ENCODE data around the gene ZNF555.
"Not testable (repeated sequence)": the region's sequence is repeated elsewhere in the genome, so short reads cannot be mapped to it uniquely, and the experiment has no call there.

The ZNF555 gene

DNA sequence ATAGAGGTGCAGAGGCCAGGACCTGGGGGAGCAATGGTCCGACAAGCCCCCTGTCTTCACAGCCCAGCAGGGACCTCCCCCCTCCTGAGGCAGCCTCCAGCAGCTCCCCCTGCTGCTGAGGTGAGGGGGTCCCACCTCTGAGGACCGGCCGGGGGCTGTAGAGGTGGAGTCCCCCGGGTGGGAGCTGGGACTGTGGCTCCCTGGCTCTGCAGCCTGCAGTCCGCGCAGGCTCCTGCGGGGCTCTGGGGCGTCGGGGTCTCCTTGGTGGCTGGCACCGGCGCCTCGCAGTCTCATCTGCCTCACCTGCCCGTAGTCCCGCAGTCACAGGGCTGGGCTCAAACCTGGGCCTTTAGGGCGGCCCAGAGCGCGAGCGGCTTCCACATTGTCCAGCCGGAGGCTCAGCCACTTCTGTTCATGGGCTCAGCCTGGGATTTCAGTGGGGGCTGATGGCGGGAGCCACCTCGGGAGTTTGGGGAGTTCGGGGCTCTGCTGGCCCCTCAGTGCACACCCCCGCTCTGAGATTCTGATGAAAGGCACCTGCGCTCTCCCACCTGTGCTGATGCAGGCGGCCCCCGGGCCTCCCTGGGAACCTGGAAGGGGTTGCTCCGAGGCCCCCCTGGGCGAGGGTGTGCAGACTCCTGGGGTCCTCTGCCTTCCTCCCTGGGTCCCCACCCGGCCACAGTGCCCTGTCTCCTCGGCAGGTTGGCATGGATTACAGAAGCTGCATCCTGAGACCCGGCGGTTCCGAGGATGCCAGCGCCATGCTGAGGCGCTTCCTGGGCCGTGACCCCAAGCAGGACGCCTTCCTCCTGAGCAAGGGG lies 28.7 kb upstream of the ZNF555 start:
- Histone ChIP-seq H3K9ac (ENCODE audit: low read depth, low read length) (no peak overlapping the region), H3K36me3 (ENCODE audit: insufficient read depth, low read length) (0 out of 2 replicates have a peak, but pooled peaks cover 4% of the 10 kb centered on the region), H3K4me1 (ENCODE audit: insufficient read depth, low read length) (no peaks in the 10 kb centered on the region), H3K9me3 (ENCODE audit: control insufficient read depth, insufficient read depth, low read length) (no peaks in the 10 kb centered on the region)

DNA sequence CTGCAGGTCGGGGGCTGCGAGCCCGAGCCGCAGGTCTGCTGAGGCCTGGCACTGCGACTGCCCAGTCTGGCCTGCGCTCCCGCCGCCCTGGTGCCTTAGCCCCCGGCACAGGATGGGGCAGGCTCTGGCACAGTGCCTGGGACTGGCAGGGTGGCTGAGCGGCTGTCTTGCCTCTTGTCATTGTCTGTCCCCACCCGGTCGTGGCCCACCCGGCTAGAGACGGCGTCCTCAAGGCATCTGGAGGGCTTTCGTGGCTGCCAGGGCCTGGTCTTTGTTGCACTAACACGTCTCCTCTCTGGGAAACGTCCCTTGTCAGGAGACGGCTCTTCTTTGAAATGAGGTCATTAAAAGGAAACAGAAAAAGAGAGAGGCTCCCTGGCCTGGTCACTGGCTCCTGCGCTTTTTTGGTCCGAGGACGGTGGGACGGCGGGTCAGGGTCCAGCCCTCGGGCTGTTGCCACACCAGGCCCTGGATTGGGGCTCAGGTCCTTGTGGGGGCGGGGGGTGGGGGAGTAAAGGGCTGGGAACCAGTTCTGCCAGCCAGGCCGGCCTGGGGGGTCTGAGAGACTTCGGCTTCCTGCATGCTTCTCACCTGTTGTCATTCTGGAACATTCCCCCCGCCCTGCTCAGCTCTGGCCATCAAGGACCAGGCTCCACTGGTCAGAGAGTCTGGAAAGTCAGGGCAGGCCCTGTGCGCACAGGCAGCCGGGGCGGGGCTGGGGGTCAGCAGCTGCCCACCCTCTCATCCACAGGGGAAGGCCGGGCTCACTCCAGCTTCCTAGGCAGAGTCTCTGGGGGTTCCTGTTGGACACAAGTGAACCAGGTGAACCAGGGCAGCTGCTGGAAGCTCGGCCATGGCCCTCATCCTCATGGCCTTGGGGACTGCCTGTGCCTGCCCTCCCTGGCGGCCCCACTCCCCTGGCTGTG lies 27.8 kb upstream of the ZNF555 start:
- H3K9ac ChIP-seq (ENCODE audit: low read depth, low read length): no peak overlapping the region
- H3K9me3 ChIP-seq (ENCODE audit: control insufficient read depth, insufficient read depth, low read length): no peaks in the 10 kb centered on the region
- no peaks in the 10 kb centered on the region for H3K4me1 ChIP-seq (ENCODE audit: insufficient read depth, low read length)
- 0 out of 2 replicates have a peak, but pooled peaks cover 4% of the 10 kb centered on the region for H3K36me3 ChIP-seq (ENCODE audit: insufficient read depth, low read length)

DNA sequence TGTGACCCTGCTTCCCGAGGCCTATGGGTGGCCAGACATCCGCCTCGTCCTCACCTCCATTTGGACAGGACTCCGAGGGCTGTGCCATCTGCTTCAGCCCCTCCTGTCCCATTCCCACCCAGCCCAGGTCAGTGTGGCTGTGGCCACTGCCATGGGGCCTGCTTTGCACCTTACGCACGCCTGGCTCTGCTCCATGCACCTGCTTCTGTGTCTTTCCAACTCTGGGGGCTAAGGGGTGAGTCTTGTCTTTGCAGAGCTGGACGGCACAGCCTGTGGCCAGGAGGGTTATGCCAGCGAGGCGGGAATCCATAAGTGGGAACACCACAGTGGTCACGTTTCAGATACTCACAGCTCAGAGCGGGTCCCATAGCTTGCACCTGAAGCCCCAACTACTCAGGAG lies 26.8 kb upstream of the ZNF555 start:
- H3K9me3 ChIP-seq (ENCODE audit: control insufficient read depth, insufficient read depth, low read length): no peaks in the 10 kb centered on the region
- no peak overlapping the region for H3K9ac ChIP-seq (ENCODE audit: low read depth, low read length)
- H3K36me3 ChIP-seq (ENCODE audit: insufficient read depth, low read length): no peaks in the 10 kb centered on the region
- no peaks in the 10 kb centered on the region for H3K4me1 ChIP-seq (ENCODE audit: insufficient read depth, low read length)

DNA sequence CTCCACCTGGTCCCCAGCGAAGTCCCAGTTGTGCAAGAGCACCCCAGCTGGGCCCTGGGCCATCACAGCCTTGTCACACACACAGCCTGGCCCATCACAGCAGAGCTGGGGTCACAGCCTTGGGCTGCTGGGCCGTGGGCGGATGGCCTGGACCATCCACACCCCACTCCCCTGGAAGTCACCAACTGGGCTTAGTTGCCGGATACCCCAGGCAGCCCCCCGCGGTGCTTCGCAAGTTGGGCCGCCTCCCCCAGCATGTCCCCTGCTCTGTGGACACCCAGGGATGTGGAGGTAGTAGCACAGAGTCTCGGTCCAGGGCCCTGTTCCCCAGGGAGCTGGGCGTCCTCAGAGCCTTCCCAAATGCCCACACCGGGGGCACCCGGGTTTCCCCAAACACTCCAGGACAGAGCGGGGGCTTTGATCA lies 26.1 kb upstream of the ZNF555 start:
- Histone ChIP-seq H3K9ac (ENCODE audit: low read depth, low read length) (no peak overlapping the region), H3K4me1 (ENCODE audit: insufficient read depth, low read length) (no peaks in the 10 kb centered on the region), H3K9me3 (ENCODE audit: control insufficient read depth, insufficient read depth, low read length) (no peaks in the 10 kb centered on the region), H3K36me3 (ENCODE audit: insufficient read depth, low read length) (no peaks in the 10 kb centered on the region)

DNA sequence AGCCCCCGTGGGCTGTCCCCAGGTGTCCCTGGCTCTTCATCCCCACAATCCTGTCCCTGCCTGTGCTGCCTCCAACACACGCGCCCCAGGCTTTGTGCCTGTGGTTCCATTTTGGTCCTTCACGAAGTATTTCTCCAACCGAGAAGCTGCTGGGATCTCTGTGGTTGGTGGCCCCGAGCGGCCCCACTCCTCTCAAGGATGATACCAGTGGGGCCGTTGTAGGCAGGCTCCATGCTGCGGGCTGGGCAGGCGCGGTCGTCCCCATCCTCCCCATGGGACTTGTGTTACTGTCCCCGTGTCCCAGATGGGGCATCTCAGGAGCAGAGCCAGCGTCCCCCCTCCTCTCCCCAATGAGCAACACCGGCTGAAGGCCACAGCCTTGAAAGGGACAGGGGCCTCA lies 25.4 kb upstream of the ZNF555 start:
- no peaks in the 10 kb centered on the region for H3K4me1 ChIP-seq (ENCODE audit: insufficient read depth, low read length)
- no peaks in the 10 kb centered on the region for H3K9me3 ChIP-seq (ENCODE audit: control insufficient read depth, insufficient read depth, low read length)
- H3K36me3 ChIP-seq (ENCODE audit: insufficient read depth, low read length): no peaks in the 10 kb centered on the region
- no peak overlapping the region for H3K9ac ChIP-seq (ENCODE audit: low read depth, low read length)

DNA sequence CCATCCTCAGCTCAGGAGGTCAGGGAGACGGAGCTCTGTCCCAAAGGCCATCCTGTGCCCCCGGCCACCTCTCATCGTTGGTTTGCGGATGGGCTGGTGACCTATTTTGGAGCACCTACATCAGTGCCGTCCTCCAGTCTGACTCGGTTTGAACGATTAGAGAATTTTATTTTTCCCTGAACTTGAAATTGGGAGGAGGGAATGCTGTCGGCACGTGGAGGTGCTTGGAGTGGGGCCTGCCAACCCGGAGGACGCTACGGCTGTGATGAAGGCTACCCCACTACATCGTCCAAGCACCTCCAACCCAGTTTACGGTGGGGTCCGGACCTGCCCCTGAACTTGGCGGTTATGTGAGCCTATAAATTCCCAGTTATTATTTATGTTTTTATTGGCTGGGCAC lies 24.6 kb upstream of the ZNF555 start:
- Histone ChIP-seq H3K9me3 (ENCODE audit: control insufficient read depth, insufficient read depth, low read length) (no peaks in the 10 kb centered on the region), H3K9ac (ENCODE audit: low read depth, low read length) (no peak overlapping the region), H3K36me3 (ENCODE audit: insufficient read depth, low read length) (no peaks in the 10 kb centered on the region), H3K4me1 (ENCODE audit: insufficient read depth, low read length) (no peaks in the 10 kb centered on the region)

DNA sequence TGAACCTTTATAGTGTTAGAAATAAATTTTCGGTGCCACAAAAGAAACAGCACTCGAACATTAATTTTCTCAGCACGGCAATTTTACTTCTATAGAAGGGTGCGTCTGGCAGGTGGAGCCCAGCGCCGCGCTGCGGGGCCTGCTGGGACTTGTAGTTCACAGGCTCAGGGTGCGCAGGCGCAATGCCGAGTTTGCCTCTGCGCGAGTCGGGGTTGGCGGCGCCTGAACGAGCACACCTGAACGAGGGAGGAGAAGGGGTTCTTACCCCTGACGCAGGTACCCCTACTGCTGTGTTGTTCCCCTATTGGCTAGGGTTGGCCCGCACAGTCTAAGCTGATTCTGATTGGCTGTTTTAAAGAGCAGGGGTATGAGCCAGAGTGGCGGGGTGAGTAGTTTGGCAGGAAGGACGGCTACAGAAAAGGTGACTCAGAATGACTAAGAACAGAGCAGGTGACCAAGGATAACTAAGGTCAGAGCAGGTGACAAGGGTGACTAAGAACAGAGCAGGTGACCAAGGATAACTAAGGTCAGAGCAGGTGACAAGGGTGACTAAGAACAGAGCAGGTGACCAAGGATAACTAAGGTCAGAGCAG lies 23.9 kb upstream of the ZNF555 start:
- not testable (repeated sequence) for H3K4me1 ChIP-seq (ENCODE audit: insufficient read depth, low read length); H3K9ac ChIP-seq (ENCODE audit: low read depth, low read length); H3K9me3 ChIP-seq (ENCODE audit: control insufficient read depth, insufficient read depth, low read length); H3K36me3 ChIP-seq (ENCODE audit: insufficient read depth, low read length)

DNA sequence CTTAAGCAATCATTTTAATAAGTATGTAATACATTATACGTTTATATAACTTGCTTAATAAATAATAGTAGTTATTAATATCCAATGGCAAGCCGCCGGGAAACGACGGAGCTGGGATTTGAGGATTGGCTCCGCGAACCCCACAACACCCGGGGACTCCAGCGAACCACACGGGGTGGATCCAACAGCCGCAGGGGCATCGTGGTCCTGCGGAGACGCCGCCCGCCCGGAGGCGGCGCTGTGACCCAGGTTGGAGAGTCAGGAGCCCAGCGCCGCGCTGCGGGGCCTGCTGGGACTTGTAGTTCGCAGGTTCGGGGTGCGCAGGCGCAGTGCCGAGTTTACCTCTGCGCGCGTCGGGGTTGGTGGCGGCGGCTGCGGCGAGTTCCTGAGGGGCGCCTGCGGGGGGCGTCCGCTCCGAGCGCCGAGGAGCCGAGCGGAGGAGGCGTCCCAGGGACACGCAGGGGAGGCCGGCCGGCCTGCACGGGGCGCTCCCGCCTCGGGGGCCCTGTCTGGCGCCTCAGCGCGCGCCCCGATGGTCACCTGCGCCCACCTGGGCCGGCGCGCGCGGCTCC lies 21.6 kb upstream of the ZNF555 start, which contains the start of gene ZNF554:
Gene ZNF554 (plus strand): TSS at position 329 of the 572 bp plus-strand sequence. CDS start 204 bp downstream, at position 533.
- H3K9me3 ChIP-seq (ENCODE audit: control insufficient read depth, insufficient read depth, low read length): no peaks in the 10 kb centered on the region
- no peaks in the 10 kb centered on the region for H3K36me3 ChIP-seq (ENCODE audit: insufficient read depth, low read length)
- no peaks in the 10 kb centered on the region for H3K4me1 ChIP-seq (ENCODE audit: insufficient read depth, low read length)
- peak within 1 kb of the TSS; percentile 66 for H3K9ac ChIP-seq (ENCODE audit: low read depth, low read length)

DNA sequence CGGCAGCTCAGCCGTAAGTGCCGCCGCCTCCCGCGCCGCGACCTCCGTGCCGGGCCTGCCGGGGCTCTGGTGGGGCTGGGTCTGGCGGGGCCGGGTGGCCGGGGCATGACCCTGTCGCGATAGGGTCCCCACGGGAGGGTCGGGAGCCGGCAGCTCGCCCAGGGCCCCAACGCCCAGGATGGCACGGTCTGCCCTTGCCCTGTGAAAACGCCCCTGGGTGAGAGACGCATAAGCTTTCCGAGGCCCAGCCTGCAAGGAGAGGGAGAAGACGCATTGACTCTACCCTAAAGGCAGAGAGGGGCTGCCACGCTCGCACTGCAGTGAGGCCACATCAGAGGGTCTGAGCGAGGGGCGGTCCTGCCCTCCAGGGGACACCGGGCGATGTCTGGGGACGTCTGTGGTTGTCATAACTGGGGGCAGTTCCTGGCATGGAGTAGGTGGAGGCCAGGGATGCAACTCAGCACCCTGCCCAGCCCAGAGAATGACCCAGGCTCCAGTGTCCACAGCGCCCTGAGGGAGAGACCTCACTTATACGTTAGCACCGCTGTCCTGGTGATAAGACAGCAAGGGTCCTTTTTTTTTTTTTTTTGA lies 21.1 kb upstream of the ZNF555 start:
- Histone ChIP-seq H3K9me3 (ENCODE audit: control insufficient read depth, insufficient read depth, low read length) (no peaks in the 10 kb centered on the region), H3K4me1 (ENCODE audit: insufficient read depth, low read length) (no peaks in the 10 kb centered on the region), H3K9ac (ENCODE audit: low read depth, low read length) (peak overlapping the region; percentile 66), H3K36me3 (ENCODE audit: insufficient read depth, low read length) (no peaks in the 10 kb centered on the region)

DNA sequence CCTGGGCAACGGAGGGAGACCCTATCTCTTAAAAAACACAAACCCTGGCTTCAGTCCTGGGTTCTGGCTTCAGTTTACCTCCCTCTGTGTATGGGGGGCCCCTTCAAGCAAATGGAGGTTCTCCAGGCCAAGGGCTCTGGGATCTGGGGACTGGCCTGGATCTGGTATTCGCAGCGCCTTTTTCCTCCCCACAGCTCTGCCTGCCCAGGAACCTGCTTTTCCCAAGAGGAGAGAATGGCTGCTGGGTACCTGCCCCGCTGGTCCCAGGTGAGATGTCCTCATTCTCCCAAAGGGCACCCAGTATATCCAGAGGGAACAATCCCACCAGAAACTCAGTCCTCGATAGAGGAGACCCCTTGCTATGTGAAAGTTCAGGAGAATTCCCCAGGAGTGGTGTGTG lies 18.4 kb upstream of the ZNF555 start:
- no peaks in the 10 kb centered on the region for H3K9me3 ChIP-seq (ENCODE audit: control insufficient read depth, insufficient read depth, low read length)
- no peaks in the 10 kb centered on the region for H3K4me1 ChIP-seq (ENCODE audit: insufficient read depth, low read length)

DNA sequence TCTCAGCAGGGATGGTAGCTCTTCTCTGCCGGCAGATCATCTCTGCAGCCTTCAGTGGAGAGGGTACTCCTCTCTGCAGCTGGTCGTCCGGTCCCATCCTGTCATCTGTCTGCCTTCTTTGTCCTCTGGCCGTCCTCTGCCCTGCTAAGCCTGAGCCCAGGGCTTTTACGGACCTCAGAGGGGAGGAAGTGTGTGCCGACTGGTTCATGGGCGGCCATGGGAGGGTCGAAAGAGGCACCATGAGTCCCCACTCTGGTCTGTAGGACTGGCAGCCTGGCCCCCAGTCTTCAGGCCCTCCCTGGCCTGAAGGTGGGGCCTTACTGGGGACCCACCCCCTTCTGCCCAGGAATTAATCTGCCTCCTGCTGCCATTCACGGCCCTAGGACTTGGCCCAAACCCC lies 17.6 kb upstream of the ZNF555 start:
- H3K9me3 ChIP-seq (ENCODE audit: control insufficient read depth, insufficient read depth, low read length): no peaks in the 10 kb centered on the region
- no peak overlapping the region for H3K9ac ChIP-seq (ENCODE audit: low read depth, low read length)
- no peaks in the 10 kb centered on the region for H3K4me1 ChIP-seq (ENCODE audit: insufficient read depth, low read length)
- H3K36me3 ChIP-seq (ENCODE audit: insufficient read depth, low read length): no peaks in the 10 kb centered on the region; the same call in 1 of the 2 replicates

More for the DNA sequence above, 18.4 kb upstream of the ZNF555 start:
- no peak overlapping the region for H3K9ac ChIP-seq (ENCODE audit: low read depth, low read length)
- no peaks in the 10 kb centered on the region; the same call in 1 of the 2 replicates for H3K36me3 ChIP-seq (ENCODE audit: insufficient read depth, low read length)

DNA sequence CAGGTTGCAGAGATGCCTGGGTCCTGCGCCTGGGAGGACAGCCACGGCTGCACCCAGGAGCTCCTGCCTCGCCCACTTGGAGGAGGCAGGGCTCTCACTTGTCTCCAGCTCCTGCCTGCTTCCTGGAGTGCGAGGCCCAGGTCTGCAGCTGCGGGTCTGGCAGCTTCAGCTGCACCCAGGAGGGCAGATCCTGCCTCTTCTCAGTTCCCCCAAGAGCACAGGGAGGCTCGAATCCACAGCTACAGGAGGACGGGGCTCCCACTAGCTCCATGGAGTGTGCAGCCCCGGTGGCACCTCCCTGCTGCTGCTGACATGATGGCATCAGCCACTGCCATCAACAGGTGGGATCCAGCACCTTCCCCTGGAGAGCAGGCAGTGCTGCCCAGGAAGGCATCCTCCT lies 17.1 kb upstream of the ZNF555 start:
- H3K9me3 ChIP-seq (ENCODE audit: control insufficient read depth, insufficient read depth, low read length): no peaks in the 10 kb centered on the region
- H3K4me1 ChIP-seq (ENCODE audit: insufficient read depth, low read length): no peaks in the 10 kb centered on the region
- no peaks in the 10 kb centered on the region; the same call in 1 of the 2 replicates for H3K36me3 ChIP-seq (ENCODE audit: insufficient read depth, low read length)
- H3K9ac ChIP-seq (ENCODE audit: low read depth, low read length): no peak overlapping the region

DNA sequence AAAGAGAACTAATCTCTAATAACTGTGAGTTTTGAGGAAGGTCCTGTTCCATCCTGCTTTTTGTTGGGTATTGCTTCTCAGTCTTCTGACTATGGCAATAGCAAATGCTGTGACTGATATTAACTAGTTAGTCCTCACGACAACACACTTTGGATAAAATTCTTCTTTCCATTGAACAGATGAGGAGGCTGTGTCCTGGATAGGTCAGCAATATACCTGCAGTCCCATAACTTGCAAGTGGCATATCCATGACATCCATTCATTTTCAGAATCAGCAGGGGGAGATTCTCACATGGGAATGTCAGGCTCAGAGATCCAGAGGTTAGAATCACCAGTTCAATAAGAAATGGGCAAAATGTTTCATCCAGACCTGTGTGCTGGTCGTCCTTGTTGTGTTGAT lies 14.3 kb upstream of the ZNF555 start:
- Histone ChIP-seq H3K36me3 (ENCODE audit: insufficient read depth, low read length) (no peaks in the 10 kb centered on the region; the same call in 1 of the 2 replicates), H3K4me1 (ENCODE audit: insufficient read depth, low read length) (no peaks in the 10 kb centered on the region), H3K9ac (ENCODE audit: low read depth, low read length) (no peak overlapping the region), H3K9me3 (ENCODE audit: control insufficient read depth, insufficient read depth, low read length) (peaks cover 8% of the 10 kb centered on the region; the same call in 1 of the 2 replicates)

All from ES-I3 (cell line).